ENCODE data around the gene DGAT2.

GRCh38 chr11:75740681-75741080 is 27.9 kb upstream of the DGAT2 start:
- TF ChIP-seq, protein P1, sequence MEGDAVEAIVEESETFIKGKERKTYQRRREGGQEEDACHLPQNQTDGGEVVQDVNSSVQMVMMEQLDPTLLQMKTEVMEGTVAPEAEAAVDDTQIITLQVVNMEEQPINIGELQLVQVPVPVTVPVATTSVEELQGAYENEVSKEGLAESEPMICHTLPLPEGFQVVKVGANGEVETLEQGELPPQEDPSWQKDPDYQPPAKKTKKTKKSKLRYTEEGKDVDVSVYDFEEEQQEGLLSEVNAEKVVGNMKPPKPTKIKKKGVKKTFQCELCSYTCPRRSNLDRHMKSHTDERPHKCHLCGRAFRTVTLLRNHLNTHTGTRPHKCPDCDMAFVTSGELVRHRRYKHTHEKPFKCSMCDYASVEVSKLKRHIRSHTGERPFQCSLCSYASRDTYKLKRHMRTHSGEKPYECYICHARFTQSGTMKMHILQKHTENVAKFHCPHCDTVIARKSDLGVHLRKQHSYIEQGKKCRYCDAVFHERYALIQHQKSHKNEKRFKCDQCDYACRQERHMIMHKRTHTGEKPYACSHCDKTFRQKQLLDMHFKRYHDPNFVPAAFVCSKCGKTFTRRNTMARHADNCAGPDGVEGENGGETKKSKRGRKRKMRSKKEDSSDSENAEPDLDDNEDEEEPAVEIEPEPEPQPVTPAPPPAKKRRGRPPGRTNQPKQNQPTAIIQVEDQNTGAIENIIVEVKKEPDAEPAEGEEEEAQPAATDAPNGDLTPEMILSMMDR (IDR thresholded peaks at IDR 0.05; ENCODE audit: low read length), result no peak
- TF ChIP-seq EZH2 (IDR thresholded peaks at IDR 0.05; ENCODE audit: borderline replicate concordance, low read length), result no peak

Measured in OCI-LY1 (cell line).